Measurements from ENCODE around the gene TAF1. TPM values are rescaled to one million over a fixed set of nuclear protein-coding genes. Genes with fewer than 3 reads are reported as not detected.

The TAF1 gene
- polyA plus RNA-seq, 3 donors: 4.0 to 19.7 (median 5.2) TPM

GRCh38 chrX:71489540-71489939, 123.4 kb downstream of the TAF1 start:
- no peak for DNase-seq
- Histone ChIP-seq H3K36me3 (replicated peaks in 1 of 2; ENCODE audit: control insufficient read depth in 1 of 2, insufficient read depth in 2 of 2, low read length in 2 of 2) (no peaks in the 10 kb centered on the region), H3K9me3 (replicated peaks in 1 of 2; ENCODE audit: control insufficient read depth in 1 of 2, insufficient read depth in 1 of 2, low read length in 2 of 2) (no peaks in the 10 kb centered on the region), H3K4me3 (replicated peaks in 1 of 3; ENCODE audit: low read depth in 2 of 3, low read length in 3 of 3) (no peak overlapping the region), H3K27me3 (ENCODE audit: control insufficient read depth in 2 of 2, insufficient read depth in 2 of 2, low read length in 2 of 2) (no peaks in the 10 kb centered on the region), H3K4me2 (replicated peaks; ENCODE audit: extremely low read depth, low read length, poor library complexity, severe bottlenecking) (no peak overlapping the region), H3K9ac (ENCODE audit: insufficient read depth, low read length, poor library complexity, severe bottlenecking) (no peak overlapping the region), H3K4me1 (ENCODE audit: control insufficient read depth in 1 of 2, insufficient read depth in 2 of 2, low read length in 2 of 2) (peaks cover 0 to 4% of the 10 kb centered on the region in 2 donors), H4K20me1 (ENCODE audit: insufficient read depth, low read length) (no peaks in the 10 kb centered on the region), H3K27ac (ENCODE audit: low read depth in 1 of 2, low read length in 2 of 2) (no peak overlapping the region), H2AFZ (ENCODE audit: insufficient read depth, low read depth, low read length, poor library complexity, severe bottlenecking) (no peak overlapping the region), H3K79me2 (ENCODE audit: insufficient read depth, low read length) (no peaks in the 10 kb centered on the region)
- peaks cover 11% of the 10 kb centered on the region for H3K4me1 Mint-ChIP-seq
- peak overlapping the region in 1 of 7 donors; percentile 77 for H3K27ac Mint-ChIP-seq
- H3K36me3 Mint-ChIP-seq: peaks cover 0 to 2% of the 10 kb centered on the region in 2 donors
- H3K27me3 Mint-ChIP-seq (ENCODE audit: low read depth in 3 of 3): peaks cover 0 to 10% (median 3%) of the 10 kb centered on the region in 3 donors
- TF ChIP-seq CTCF (IDR thresholded peaks at IDR 0.05): no peak
- intact Hi-C loops (cut with micrococcal nuclease): no loop called here
- H3K9me3 Mint-ChIP-seq: peaks cover 0 to 14% (median 5%) of the 10 kb centered on the region in 7 donors
- no CpG with 5 or more reads among the region's 5 CpGs for WGBS (ENCODE audit: insufficient coverage)
- H3K4me3 Mint-ChIP-seq: no peak overlapping the region

- peak overlapping the region; percentile 38 to 80 (median 67) for H3K4me3 ChIP-seq (replicated peaks in 1 of 3; ENCODE audit: low read depth in 2 of 3, low read length in 3 of 3)
- no peaks in the 10 kb centered on the region for H3K36me3 ChIP-seq (replicated peaks in 1 of 2; ENCODE audit: control insufficient read depth in 1 of 2, insufficient read depth in 2 of 2, low read length in 2 of 2)
- peak overlapping the region; percentile 77 for H2AFZ ChIP-seq (ENCODE audit: insufficient read depth, low read depth, low read length, poor library complexity, severe bottlenecking)
- no peaks in the 10 kb centered on the region for H3K27me3 ChIP-seq (ENCODE audit: control insufficient read depth in 2 of 2, insufficient read depth in 2 of 2, low read length in 2 of 2)
- peak overlapping the region; percentile 70 for H3K9ac ChIP-seq (ENCODE audit: insufficient read depth, low read length, poor library complexity, severe bottlenecking)
- peak overlapping the region in 5 of 7 donors; percentile 5 to 85 (median 75) for H3K27ac Mint-ChIP-seq
- peaks cover 0 to 21% (median 10%) of the 10 kb centered on the region in 7 donors for H3K9me3 Mint-ChIP-seq
- no peaks in the 10 kb centered on the region for H3K79me2 ChIP-seq (ENCODE audit: insufficient read depth, low read length)
- H3K4me1 Mint-ChIP-seq: peaks cover 11% of the 10 kb centered on the region
- no peak for TF ChIP-seq CTCF (IDR thresholded peaks at IDR 0.05)
- intact Hi-C loops (cut with micrococcal nuclease): loop anchor here in 1 of 2 donors (10.0 kb wide), 1 partner anchor 52 kb away; no protein-coding TSS in a partner anchor
- H3K27ac ChIP-seq (ENCODE audit: low read depth in 1 of 2, low read length in 2 of 2): peak overlapping the region in 1 of 2 donors; percentile 66
- peak overlapping the region; percentile 90 for H3K4me3 Mint-ChIP-seq
- peaks cover 0 to 12% (median 3%) of the 10 kb centered on the region in 3 donors for H3K27me3 Mint-ChIP-seq (ENCODE audit: low read depth in 3 of 3)
- WGBS (ENCODE audit: insufficient coverage): 4% methylated on average over 54 of the region's 76 CpGs
- DNase-seq: peak; percentile 43 to 61 (median 61)
- peaks cover 0 to 2% of the 10 kb centered on the region in 2 donors for H3K36me3 Mint-ChIP-seq
- peaks cover 0 to 4% of the 10 kb centered on the region in 2 donors for H3K4me1 ChIP-seq (ENCODE audit: control insufficient read depth in 1 of 2, insufficient read depth in 2 of 2, low read length in 2 of 2)
- H3K9me3 ChIP-seq (replicated peaks in 1 of 2; ENCODE audit: control insufficient read depth in 1 of 2, insufficient read depth in 1 of 2, low read length in 2 of 2): no peaks in the 10 kb centered on the region
- peak overlapping the region; percentile 83 for H3K4me2 ChIP-seq (replicated peaks; ENCODE audit: extremely low read depth, low read length, poor library complexity, severe bottlenecking)
- H4K20me1 ChIP-seq (ENCODE audit: insufficient read depth, low read length): no peaks in the 10 kb centered on the region
Measured at GRCh38 chrX:71492231-71493065, 126.3 kb downstream of the TAF1 start.

All from CD14-positive monocyte (primary cell).